Progenitor cell of endocrine pancreas (in vitro differentiated cells): ENCODE measurements around the gene RAP1GDS1. TPM values are rescaled to one million over a fixed set of nuclear protein-coding genes. Genes with fewer than 3 reads are reported as not detected.
A peak's percentile ranks its signal among the peaks of the same experiment; 100 is the strongest.

Source experiments
- DNase-seq: peaks from one replicate; pipeline ENCODE4 v3.0.0; 2021; ENCODE audit warnings: low spot score; ENCODE audit not compliant: unreplicated experiment
- H3K27ac Mint-ChIP-seq: 2 replicates; pipeline ENCODE4 v1.8.0; 2021; ENCODE audit warnings: mild to moderate bottlenecking, moderate library complexity, mixed read lengths
- H3K27me3 Mint-ChIP-seq: 2 replicates; pipeline ENCODE4 v1.8.0; 2021; ENCODE audit warnings: mixed read lengths
- H3K36me3 Mint-ChIP-seq: 2 replicates; pipeline ENCODE4 v1.8.0; 2022; ENCODE audit warnings: mixed read lengths; ENCODE audit not compliant: insufficient read depth
- H3K4me1 Mint-ChIP-seq: 2 replicates; pipeline ENCODE4 v1.8.0; 2021; ENCODE audit warnings: low read depth, mixed read lengths
- H3K4me3 Mint-ChIP-seq: 2 replicates; pipeline ENCODE4 v1.8.0; 2021; ENCODE audit warnings: low read depth, mild to moderate bottlenecking, moderate library complexity, mixed read lengths
- H3K9me3 Mint-ChIP-seq: 2 replicates; pipeline ENCODE4 v1.8.0; 2021; ENCODE audit warnings: low read depth, mixed read lengths
- CTCF ChIP-seq: fragments of 200-600 bp; sonication (generic); IDR thresholded peaks from one replicate; pipeline ENCODE4 v1.5.0; 2021; ENCODE audit warnings: antibody characterized with exemption, mild to moderate bottlenecking; ENCODE audit not compliant: unreplicated experiment
- total RNA-seq: library from RNA; stranded (reverse); gene quantifications from 2 replicates; pipeline ENCODE4 v1.2.1, GENCODE V29; 2021

RAP1GDS1 gene
- total RNA-seq, 1 donor from 2014 or later = 24.4 TPM

- H3K27ac Mint-ChIP-seq = no peak overlapping the region
- no peaks in the 10 kb centered on the region for H3K9me3 Mint-ChIP-seq
- no peak for TF ChIP-seq CTCF
- peaks cover 4% of the 10 kb centered on the region for H3K27me3 Mint-ChIP-seq
- peaks cover 2% of the 10 kb centered on the region for H3K4me1 Mint-ChIP-seq
- no peak for DNase-seq
- H3K4me3 Mint-ChIP-seq = no peak overlapping the region
- peaks cover 4% of the 10 kb centered on the region for H3K36me3 Mint-ChIP-seq
Observed at GRCh38 chr4:98466868-98467599, 205.8 kb downstream of the RAP1GDS1 start.

GRCh38 chr4:98467627-98468072 lies 206.5 kb downstream of the RAP1GDS1 start:
- peak; percentile 79 for TF ChIP-seq CTCF
- H3K4me3 Mint-ChIP-seq = peak overlapping the region; percentile 76
- H3K27ac Mint-ChIP-seq = peak overlapping the region; percentile 77
- H3K36me3 Mint-ChIP-seq = peaks cover 4% of the 10 kb centered on the region
- peaks cover 2% of the 10 kb centered on the region for H3K4me1 Mint-ChIP-seq
- H3K27me3 Mint-ChIP-seq = peaks cover 4% of the 10 kb centered on the region
- no peaks in the 10 kb centered on the region for H3K9me3 Mint-ChIP-seq
- peak; percentile 59 for DNase-seq

GRCh38 chr4:98468709-98469108 lies 207.5 kb downstream of the RAP1GDS1 start:
- Mint-ChIP-seq H3K27me3 (peaks cover 4% of the 10 kb centered on the region), H3K36me3 (peaks cover 4% of the 10 kb centered on the region), H3K9me3 (no peaks in the 10 kb centered on the region), H3K27ac (no peak overlapping the region), H3K4me1 (peaks cover 2% of the 10 kb centered on the region), H3K4me3 (no peak overlapping the region)
- DNase-seq = no peak
- no peak for TF ChIP-seq CTCF

- no peak overlapping the region for H3K4me3 Mint-ChIP-seq
- H3K9me3 Mint-ChIP-seq = no peaks in the 10 kb centered on the region
- DNase-seq = no peak
- no peak overlapping the region for H3K27ac Mint-ChIP-seq
- H3K4me1 Mint-ChIP-seq = peaks cover 2% of the 10 kb centered on the region
- H3K36me3 Mint-ChIP-seq = peaks cover 4% of the 10 kb centered on the region
- peaks cover 4% of the 10 kb centered on the region for H3K27me3 Mint-ChIP-seq
- no peak for TF ChIP-seq CTCF
Observed at GRCh38 chr4:98469771-98470170, 208.6 kb downstream of the RAP1GDS1 start.

GRCh38 chr4:98470366-98470765 lies 209.2 kb downstream of the RAP1GDS1 start:
- Mint-ChIP-seq H3K36me3 (peaks cover 4% of the 10 kb centered on the region), H3K27me3 (peaks cover 4% of the 10 kb centered on the region), H3K4me1 (peaks cover 2% of the 10 kb centered on the region), H3K9me3 (no peaks in the 10 kb centered on the region), H3K27ac (no peak overlapping the region), H3K4me3 (no peak overlapping the region)
- DNase-seq = no peak
- no peak for TF ChIP-seq CTCF
